Measurements from ENCODE around the gene MAPK1. TPM values are rescaled to one million over a fixed set of nuclear protein-coding genes. Genes with fewer than 3 reads are reported as not detected.
"Not testable (repeated sequence)": the region's sequence is repeated elsewhere in the genome, so short reads cannot be mapped to it uniquely, and the experiment has no call there.

The MAPK1 gene
- total RNA-seq, 1 donor from 2014 or later, result 109 TPM

- no peak for DNase-seq (ENCODE audit: low spot score)
Measured at GRCh38 chr22:21823740-21824444, 43.6 kb downstream of the MAPK1 start.

- DNase-seq (ENCODE audit: low spot score), result no peak
Measured at GRCh38 chr22:21819183-21819770, 48.2 kb downstream of the MAPK1 start.

GRCh38 chr22:21818487-21819182, 48.8 kb downstream of the MAPK1 start:
- DNase-seq (ENCODE audit: low spot score), result no peak

- not testable (repeated sequence) for DNase-seq (ENCODE audit: low spot score)
Measured at GRCh38 chr22:21817497-21817853, 50.0 kb downstream of the MAPK1 start.

GRCh38 chr22:21816787-21817496, 50.5 kb downstream of the MAPK1 start:
- DNase-seq (ENCODE audit: low spot score), result no peak

- no peak for DNase-seq (ENCODE audit: low spot score)
Measured at GRCh38 chr22:21816472-21816786, 51.0 kb downstream of the MAPK1 start.

- no peak for DNase-seq (ENCODE audit: low spot score)
Measured at GRCh38 chr22:21815958-21816357, 51.5 kb downstream of the MAPK1 start.

GRCh38 chr22:21815357-21815756, 52.1 kb downstream of the MAPK1 start:
- no peak for DNase-seq (ENCODE audit: low spot score)

GRCh38 chr22:21811982-21812381, 55.5 kb downstream of the MAPK1 start:
- DNase-seq (ENCODE audit: low spot score), result no peak

- no peak for DNase-seq (ENCODE audit: low spot score)
Measured at GRCh38 chr22:21807544-21808529, 59.6 kb downstream of the MAPK1 start.

- DNase-seq (ENCODE audit: low spot score), result not testable (repeated sequence)
Measured at GRCh38 chr22:21805325-21805724, 62.1 kb downstream of the MAPK1 start.

GRCh38 chr22:21803811-21804249, 63.6 kb downstream of the MAPK1 start:
- DNase-seq (ENCODE audit: low spot score), result no peak

GRCh38 chr22:21802673-21803072, 64.8 kb downstream of the MAPK1 start:
- no peak for DNase-seq (ENCODE audit: low spot score)

- no peak for DNase-seq (ENCODE audit: low spot score)
Measured at GRCh38 chr22:21802056-21802455, 65.4 kb downstream of the MAPK1 start.

GRCh38 chr22:21801304-21801644, 66.2 kb downstream of the MAPK1 start:
- not testable (repeated sequence) for DNase-seq (ENCODE audit: low spot score)

GRCh38 chr22:21800552-21801303, 66.7 kb downstream of the MAPK1 start:
- DNase-seq (ENCODE audit: low spot score), result no peak

- DNase-seq (ENCODE audit: low spot score), result no peak
Measured at GRCh38 chr22:21797444-21798221, 69.8 kb downstream of the MAPK1 start.

- DNase-seq (ENCODE audit: low spot score), result no peak
Measured at GRCh38 chr22:21796863-21797262, 70.6 kb downstream of the MAPK1 start.

GRCh38 chr22:21796231-21796630, 71.2 kb downstream of the MAPK1 start:
- no peak for DNase-seq (ENCODE audit: low spot score)
